Measurements from ENCODE around the gene DENND1B.

- TF ChIP-seq REST (IDR thresholded peaks at IDR 0.05), result no peak
- no peak for TF ChIP-seq CTCF (IDR thresholded peaks at IDR 0.05; ENCODE audit: low read depth, low read length, missing input control)
- TF ChIP-seq ATF3 (IDR thresholded peaks at IDR 0.05), result no peak
- TF ChIP-seq RAD21 (IDR thresholded peaks at IDR 0.05), result no peak
- TF ChIP-seq YY1 (IDR thresholded peaks at IDR 0.05), result no peak
- TF ChIP-seq MAX (IDR thresholded peaks at IDR 0.05), result no peak
- no peak for TF ChIP-seq RXRA (IDR thresholded peaks at IDR 0.05)
- TF ChIP-seq FOXA1 (IDR thresholded peaks at IDR 0.05), result no peak
- TF ChIP-seq GABPA (IDR thresholded peaks at IDR 0.05 in 1 of 2, conservative IDR thresholded peaks at IDR 0.05 in 1 of 2), result no peak
- no peak for TF ChIP-seq SP1 (IDR thresholded peaks at IDR 0.05)
- TF ChIP-seq JUND (IDR thresholded peaks at IDR 0.05), result no peak
- no peak for TF ChIP-seq TAF1 (conservative IDR thresholded peaks at IDR 0.05)
Measured at GRCh38 chr1:197743578-197743977, 31.7 kb downstream of the DENND1B start.

All from liver (tissue), 3 donors.